ENCODE measurements around the gene SCN5A.

The SCN5A gene

GRCh38 chr3:38618343-38618742 lies 31.1 kb downstream of the SCN5A start:
- DNase-seq: no peak

DNA sequence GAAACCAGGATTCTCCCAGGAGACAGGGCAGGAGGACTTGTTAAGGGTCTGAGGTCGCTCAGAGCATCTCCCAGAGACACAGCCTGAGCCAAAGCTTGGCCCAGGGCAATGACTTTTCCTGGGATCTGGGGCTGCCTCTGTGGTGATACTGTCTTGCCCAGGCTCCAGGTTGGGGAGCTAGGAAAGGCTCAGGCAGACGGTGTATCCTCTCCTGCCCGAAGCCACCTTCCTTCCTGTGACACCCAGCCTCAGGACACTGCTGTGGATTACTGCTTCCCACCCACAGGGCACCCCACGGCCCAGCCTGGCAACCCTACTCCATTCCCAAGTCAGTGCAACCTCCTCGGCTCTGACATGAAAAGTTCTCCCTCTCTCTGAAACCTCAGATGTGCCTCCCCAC lies 31.9 kb downstream of the SCN5A start:
- DNase-seq: no peak

GRCh38 chr3:38617137-38617536 lies 32.4 kb downstream of the SCN5A start:
- no peak for DNase-seq

DNA sequence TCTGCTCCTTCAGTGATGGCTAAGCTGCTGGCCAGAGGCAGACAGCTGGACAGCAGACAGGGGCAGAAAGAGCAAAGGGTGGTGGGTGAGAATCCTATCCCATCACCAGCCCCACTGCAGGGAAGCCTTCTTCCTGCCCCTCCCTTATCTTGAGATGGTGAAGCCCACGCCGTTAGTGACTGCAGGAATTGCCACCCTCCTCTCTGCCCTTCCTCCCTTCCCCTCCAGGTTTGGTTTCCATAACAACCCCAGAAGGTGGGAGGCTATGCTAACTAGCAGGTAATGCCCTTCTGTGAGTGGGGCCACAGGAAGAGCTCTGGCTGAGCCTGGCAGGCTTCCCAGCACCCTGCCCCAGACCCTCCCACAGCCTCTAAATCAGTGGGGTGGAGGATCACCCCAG lies 32.8 kb downstream of the SCN5A start:
- no peak for DNase-seq

DNA sequence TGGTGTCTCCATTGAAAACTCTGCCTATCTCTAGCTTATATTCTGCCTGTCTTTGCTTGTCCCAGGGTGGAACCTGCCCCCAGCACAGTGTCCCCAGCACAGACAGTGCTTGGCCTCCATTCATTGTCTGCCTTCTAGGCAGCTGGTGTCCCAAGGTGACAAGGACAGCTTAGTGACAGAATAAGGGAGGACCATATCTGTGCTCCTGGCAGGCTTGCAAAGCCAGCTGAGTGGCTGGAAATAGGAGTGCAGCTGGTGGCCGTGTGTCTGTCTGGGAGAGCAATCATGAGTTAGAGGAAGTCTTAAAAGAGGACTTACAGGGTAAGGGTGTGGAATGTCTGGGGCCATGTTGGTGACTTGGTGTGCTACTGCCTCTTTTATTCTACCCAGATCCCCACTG lies 33.4 kb downstream of the SCN5A start:
- no peak for DNase-seq

GRCh38 chr3:38614651-38615352 lies 34.7 kb downstream of the SCN5A start:
- DNase-seq: no peak

GRCh38 chr3:38614091-38614490 lies 35.4 kb downstream of the SCN5A start:
- no peak for DNase-seq

GRCh38 chr3:38613426-38613825 lies 36.1 kb downstream of the SCN5A start:
- no peak for DNase-seq

GRCh38 chr3:38611866-38612265 lies 37.6 kb downstream of the SCN5A start:
- DNase-seq: no peak

DNA sequence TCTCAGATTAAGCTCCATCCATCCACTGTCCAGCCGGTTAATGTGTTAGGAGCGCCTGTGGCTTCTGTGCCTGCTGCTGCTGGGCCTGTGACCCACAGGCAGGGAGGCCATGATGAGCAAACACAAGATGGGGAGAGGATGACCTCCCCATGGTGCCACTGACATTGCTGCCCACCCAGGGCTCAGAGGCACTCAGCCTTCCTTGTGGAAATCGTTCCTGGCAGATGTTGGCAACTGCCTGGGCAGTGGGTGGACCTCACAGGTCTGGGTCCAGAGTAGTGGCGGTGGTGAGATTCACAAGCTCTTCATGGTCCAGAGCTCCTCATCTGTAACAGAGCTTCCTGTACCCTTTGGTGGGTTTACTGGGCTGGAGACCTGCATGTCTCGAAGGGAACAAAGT lies 38.6 kb downstream of the SCN5A start:
- DNase-seq: no peak

DNA sequence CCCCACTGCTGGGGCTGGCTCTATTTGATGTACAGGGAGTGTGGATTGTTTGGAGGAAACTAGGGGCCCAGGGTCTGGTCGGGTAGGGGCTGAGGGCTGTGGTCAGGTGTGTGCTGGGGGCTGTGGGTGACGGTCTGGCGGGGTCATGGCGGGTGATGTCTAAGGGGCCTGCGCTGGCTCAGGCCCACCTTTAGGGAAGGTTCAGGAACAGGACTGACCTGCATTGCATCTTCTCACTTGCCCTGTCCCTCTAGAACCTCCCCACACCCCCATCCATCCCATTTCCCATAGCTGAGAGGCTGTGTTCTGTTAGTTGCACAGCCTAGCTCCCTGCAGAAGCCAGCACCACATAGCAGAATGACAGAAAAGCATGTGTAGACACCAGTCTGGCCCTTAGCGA lies 39.1 kb downstream of the SCN5A start:
- DNase-seq: no peak

- no peak for DNase-seq
Measured at GRCh38 chr3:38609386-38610111, 39.9 kb downstream of the SCN5A start.

GRCh38 chr3:38608961-38609360 lies 40.5 kb downstream of the SCN5A start:
- DNase-seq: no peak

DNA sequence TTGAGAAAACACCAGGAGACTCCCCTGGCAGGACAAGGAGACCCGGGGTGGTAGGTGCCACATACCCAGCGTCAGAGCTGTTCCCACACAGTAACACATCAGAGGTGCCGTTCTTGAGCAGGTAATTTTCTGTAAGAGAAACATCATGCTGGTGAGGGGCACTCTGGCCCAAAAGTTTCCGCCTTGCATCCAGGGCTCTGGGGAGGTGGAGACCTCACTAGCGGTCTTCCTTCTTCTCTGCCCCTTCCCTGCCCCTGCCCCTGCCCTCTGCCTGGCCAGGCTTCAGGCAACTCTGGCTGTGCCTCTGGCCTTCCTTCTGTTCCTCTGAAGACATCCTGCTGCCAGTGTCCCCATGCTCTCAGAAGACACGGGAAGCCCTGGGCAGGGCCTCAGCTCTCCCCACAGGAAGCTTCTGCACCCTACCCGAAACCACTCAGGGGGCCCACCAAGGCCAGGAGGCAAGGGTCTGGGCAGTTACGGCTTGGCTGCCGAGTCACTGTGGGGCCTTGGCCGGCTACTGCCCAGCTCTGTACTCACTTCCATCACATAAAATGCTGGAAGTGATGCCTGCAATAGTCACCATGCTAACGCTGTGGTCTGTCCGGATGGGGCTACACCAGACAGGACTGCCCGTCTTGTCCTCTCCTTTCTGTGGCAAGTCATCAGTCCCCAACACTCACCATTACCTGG lies 41.3 kb downstream of the SCN5A start:
- no peak for DNase-seq

DNA sequence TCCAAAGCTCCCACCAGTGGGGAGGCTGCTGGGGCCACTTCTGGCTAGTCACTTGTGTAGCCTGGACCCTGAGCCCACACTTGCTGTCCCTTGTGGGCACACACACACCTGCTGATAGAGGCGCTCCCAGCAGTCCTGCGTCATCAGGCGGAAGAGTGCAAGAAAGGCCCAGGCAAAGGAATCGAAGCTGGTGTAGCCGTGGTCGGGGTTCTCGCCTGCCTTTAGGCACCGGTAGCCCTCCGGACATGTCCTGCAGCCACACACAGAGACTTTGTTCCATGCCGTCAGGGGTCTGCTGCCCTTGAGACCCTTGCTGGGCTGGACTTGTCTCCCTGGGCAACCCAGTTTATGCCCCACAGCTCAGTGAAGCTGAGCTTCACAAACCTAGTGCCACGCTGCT lies 42.9 kb downstream of the SCN5A start:
- no peak for DNase-seq

DNA sequence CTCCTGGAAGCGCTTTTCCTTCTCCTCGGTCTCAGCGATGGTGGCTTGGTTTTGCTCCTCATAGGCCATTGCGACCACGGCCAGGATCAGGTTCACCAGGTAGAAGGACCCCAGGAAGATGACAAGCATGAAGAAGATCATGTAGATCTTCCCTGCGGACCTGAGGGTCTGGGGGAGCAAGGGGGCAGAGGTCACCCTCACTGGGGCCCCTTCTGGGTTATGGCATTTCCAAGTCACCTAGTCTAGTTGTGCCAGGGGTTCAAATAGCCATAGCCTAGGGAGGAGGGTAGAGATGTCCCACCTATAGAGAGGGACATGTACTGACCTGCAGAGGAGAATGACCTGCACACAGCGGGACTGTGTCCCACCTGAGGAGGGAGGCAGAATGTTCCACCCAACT lies 43.5 kb downstream of the SCN5A start:
- DNase-seq: no peak

DNA sequence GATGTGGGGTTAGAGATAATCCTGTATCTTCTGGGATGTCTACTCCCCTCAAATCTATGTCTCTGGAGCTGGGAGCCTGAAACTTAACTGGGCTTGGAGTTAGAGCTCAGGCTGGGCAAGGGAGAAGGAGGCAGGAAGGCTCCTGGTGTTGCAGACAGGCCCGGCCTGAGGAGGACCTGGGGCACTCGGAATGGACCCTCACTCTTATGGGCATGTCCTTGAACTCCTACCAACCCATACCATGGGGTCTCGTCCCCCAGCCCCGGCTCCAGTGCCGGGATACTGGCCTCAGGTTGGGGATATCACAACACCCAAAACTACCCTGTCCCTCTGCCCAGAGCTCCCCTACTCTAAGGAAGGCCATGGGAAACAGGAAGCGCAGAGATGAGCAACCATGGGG lies 45.2 kb downstream of the SCN5A start:
- no peak for DNase-seq

- no peak for DNase-seq
Measured at GRCh38 chr3:38603731-38604131, 45.8 kb downstream of the SCN5A start.

GRCh38 chr3:38602576-38603250 lies 46.8 kb downstream of the SCN5A start:
- DNase-seq: no peak

GRCh38 chr3:38601956-38602550 lies 47.4 kb downstream of the SCN5A start:
- DNase-seq: no peak

- DNase-seq: no peak
Measured at GRCh38 chr3:38600551-38600950, 48.9 kb downstream of the SCN5A start.

GRCh38 chr3:38599886-38600285 lies 49.6 kb downstream of the SCN5A start:
- no peak for DNase-seq

DNA sequence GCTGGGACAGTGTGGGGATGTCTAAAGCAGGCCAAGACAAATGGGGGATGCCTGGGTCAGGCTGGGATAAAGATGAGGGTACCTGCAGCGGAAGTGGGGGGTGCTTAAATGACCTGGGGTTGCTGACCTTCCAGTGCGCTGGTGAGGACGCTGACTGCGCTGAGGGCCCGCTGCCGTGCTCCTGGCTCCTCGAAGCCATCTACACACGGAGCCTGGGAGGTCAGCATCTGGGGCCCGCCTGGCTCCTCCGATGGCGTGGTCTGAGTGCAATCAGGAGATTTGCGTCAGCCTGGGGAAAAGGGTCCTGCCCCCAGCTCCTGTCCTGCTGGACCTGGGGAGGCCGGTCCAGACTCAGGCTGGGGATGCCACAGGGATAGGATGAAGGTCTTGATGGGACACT lies 50.7 kb downstream of the SCN5A start:
- no peak for DNase-seq

Data from NCI-H1092 (cell line).